Cardiac fibroblast (primary cell): Measurements from ENCODE around the gene MBD2.

Experiments used
- DNase-seq, 2 donors: peaks; one replicate each; pipeline versions ENCODE4 v3.0.0 to v3.0.0-alpha.2; 2010; ENCODE audit warnings: low read depth in 2 of 2
- H3K4me3 ChIP-seq, 2 donors: replicated peaks in 1 of 2; 1 replicate in 1 of 2; 2 replicates in 1 of 2; pipeline ENCODE4 v1.5.1; 2011; ENCODE audit warnings: low read depth in 2 of 2, low read length in 2 of 2, mild to moderate bottlenecking in 2 of 2, moderate library complexity in 1 of 2
- TF ChIP-seq, protein P1 (sequence below): IDR thresholded peaks from one replicate; pipeline ENCODE4 v1.5.1; 2011; ENCODE audit warnings: low read depth, mild to moderate bottlenecking, low read length, inconsistent platforms

The MBD2 gene

GRCh38 chr18:54247511-54248175 lies 23.2 kb upstream of the MBD2 start:
- TF ChIP-seq, protein P1, sequence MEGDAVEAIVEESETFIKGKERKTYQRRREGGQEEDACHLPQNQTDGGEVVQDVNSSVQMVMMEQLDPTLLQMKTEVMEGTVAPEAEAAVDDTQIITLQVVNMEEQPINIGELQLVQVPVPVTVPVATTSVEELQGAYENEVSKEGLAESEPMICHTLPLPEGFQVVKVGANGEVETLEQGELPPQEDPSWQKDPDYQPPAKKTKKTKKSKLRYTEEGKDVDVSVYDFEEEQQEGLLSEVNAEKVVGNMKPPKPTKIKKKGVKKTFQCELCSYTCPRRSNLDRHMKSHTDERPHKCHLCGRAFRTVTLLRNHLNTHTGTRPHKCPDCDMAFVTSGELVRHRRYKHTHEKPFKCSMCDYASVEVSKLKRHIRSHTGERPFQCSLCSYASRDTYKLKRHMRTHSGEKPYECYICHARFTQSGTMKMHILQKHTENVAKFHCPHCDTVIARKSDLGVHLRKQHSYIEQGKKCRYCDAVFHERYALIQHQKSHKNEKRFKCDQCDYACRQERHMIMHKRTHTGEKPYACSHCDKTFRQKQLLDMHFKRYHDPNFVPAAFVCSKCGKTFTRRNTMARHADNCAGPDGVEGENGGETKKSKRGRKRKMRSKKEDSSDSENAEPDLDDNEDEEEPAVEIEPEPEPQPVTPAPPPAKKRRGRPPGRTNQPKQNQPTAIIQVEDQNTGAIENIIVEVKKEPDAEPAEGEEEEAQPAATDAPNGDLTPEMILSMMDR: no peak
- no peak for DNase-seq
- H3K4me3 ChIP-seq: no peak overlapping the region

DNA sequence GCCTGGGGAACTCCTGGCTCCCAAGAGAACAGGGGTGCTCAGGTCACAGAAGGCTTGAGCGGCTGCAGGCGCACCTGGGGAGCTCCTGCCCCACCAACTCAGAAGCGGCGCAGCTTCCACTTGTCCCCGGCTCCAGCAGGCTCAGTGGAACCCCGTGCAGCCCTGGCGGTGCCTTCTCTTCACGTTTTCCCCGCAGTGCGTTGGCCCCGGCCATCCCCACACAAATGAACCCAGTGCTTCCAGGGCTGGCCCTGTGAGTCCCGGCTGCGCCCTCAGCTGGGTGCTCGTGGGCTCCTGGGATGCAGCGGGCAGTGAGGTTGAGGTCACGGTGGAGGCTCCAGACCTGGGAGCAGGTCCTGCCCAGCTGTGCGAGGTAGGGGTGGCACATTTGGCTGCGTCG lies 17.9 kb upstream of the MBD2 start:
- DNase-seq: no peak
- TF ChIP-seq, protein P1: no peak
- H3K4me3 ChIP-seq: no peak overlapping the region

DNA sequence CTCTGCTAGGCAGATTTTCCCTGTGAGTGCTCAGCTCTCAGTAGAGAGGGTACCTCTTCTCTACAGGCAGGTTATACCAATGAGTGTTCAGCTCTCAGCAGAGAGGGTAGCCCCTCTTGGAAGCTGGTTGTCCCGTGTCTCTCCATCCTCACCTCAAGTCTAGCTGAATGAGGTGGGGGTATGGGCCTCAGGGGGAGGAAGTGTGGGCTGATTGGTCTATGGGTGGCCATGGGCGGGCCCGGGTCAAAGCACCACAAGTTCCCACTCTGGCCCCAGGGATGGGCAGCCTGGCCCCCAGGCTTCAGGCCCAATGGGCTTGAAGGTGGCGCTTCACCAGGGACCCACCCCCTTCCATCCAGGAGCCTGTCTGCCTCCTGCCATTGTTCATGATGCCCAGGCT lies 17.0 kb upstream of the MBD2 start:
- H3K4me3 ChIP-seq: no peak overlapping the region
- TF ChIP-seq, protein P1: no peak
- no peak for DNase-seq

- no peak overlapping the region for H3K4me3 ChIP-seq
- DNase-seq: peak in 1 of 2 donors; percentile 38
- TF ChIP-seq, protein P1: no peak
Observed at GRCh38 chr18:54240629-54241107, 16.2 kb upstream of the MBD2 start.

GRCh38 chr18:54239601-54240000 lies 15.1 kb upstream of the MBD2 start:
- no peak overlapping the region for H3K4me3 ChIP-seq
- TF ChIP-seq, protein P1: no peak
- no peak for DNase-seq

DNA sequence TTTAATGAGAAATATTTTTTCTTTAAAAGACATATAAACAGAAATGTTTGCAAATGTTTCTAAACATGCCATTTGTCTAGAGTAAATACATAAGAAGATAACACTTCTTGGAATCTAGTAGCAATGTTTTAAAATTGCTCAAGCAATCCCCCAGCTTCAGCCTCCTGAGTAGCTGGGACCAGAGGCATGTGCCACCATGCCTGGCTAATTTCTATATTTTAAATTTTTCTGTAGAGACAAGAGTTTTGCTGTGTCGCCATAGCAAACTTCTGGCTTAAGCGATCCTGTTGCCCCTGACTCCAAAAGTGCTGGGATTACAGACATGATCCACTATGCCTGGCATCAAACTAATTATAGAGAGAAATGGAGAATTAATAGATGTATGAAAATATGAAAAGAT lies 14.6 kb upstream of the MBD2 start:
- DNase-seq: peak in 1 of 2 donors; percentile 11
- TF ChIP-seq, protein P1: no peak
- H3K4me3 ChIP-seq: no peak overlapping the region
